B cell (primary cell): ENCODE measurements around the gene NUDCD3. TPM values are rescaled to one million over a fixed set of nuclear protein-coding genes. Genes with fewer than 3 reads are reported as not detected.

Experiments
- ATAC-seq: fragments of 200-7000 bp; cut with Tn5 transposase; one replicate; pipeline ENCODE4 v1.10.0; 2021; ENCODE audit warnings: low read depth, mild to moderate bottlenecking, moderate number of reproducible peaks, moderate library complexity
- CTCF ChIA-PET: fragments of 350-600 bp; sonication (Branson Sonifier 250); formaldehyde crosslinking; loops from one replicate; lab custom pipeline; 2021; ENCODE audit warnings: antibody characterized with exemption, inconsistent platforms; lab: Charles Lee
- POLR2A ChIA-PET: fragments of 350-600 bp; sonication (Branson Sonifier 250); formaldehyde crosslinking; loops from one replicate; lab custom pipeline; 2021; ENCODE audit warnings: antibody characterized with exemption; lab: Charles Lee
- DNase-seq: peaks from one replicate; pipeline ENCODE4 v3.0.0; 2013
- H2AFZ ChIP-seq: 2 replicates; pipeline ENCODE4 v1.6.1; 2012; ENCODE audit warnings: mild to moderate bottlenecking, low read depth, low read length; ENCODE audit not compliant: insufficient read depth, poor library complexity, severe bottlenecking
- H3K27ac ChIP-seq, 2 donors: 1 replicate in 1 of 2; 2 replicates in 1 of 2; pipeline ENCODE4 v1.5.1; 2012 to 2013; ENCODE audit warnings: low read length in 2 of 2, mild to moderate bottlenecking in 2 of 2, moderate library complexity in 1 of 2
- H3K27me3 ChIP-seq, 4 experiments: fragments of 200-600 bp in 1 of 4; sonication (generic) in 1 of 4; replicated peaks in 1 of 4; 1 replicate in 2 of 4; 2 replicates in 2 of 4; pipeline versions ENCODE4 v1.6.1 to v1.7.0; 2013 to 2016; ENCODE audit warnings: low read length in 3 of 4, mild to moderate bottlenecking in 2 of 4, mixed read lengths in 1 of 4, moderate library complexity in 1 of 4; ENCODE audit not compliant: insufficient read depth in 4 of 4, control insufficient read depth in 3 of 4; ENCODE audit errors: control extremely low read depth in 1 of 4
- H3K36me3 ChIP-seq, 2 experiments: replicated peaks in 1 of 2; 1 replicate in 1 of 2; 2 replicates in 1 of 2; pipeline versions ENCODE4 v1.6.1 to v1.7.1; 2013; ENCODE audit warnings: low read length in 1 of 2; ENCODE audit not compliant: insufficient read depth in 2 of 2, control insufficient read depth in 1 of 2; ENCODE audit errors: control extremely low read depth in 1 of 2, extremely low read depth in 1 of 2
- H3K4me1 ChIP-seq, 2 donors: fragments of 200-600 bp in 1 of 2; sonication (generic) in 1 of 2; 1 replicate in 1 of 2; 2 replicates in 1 of 2; pipeline versions ENCODE4 v1.5.1 to v1.6.1; 2013 to 2017; ENCODE audit warnings: low read length in 2 of 2; ENCODE audit not compliant: control insufficient read depth in 2 of 2, insufficient read depth in 2 of 2
- H3K4me2 ChIP-seq: replicated peaks from 2 replicates; pipeline ENCODE3; 2012; ENCODE audit warnings: mild to moderate bottlenecking, low read depth, low read length; ENCODE audit not compliant: poor library complexity, severe bottlenecking
- H3K4me3 ChIP-seq, 5 experiments: fragments of 200-600 bp in 1 of 5; sonication (generic) in 1 of 5; 1 replicate in 3 of 5; 2 replicates in 2 of 5; pipeline versions ENCODE4 v1.5.1 to v1.7.0; 2011 to 2016; ENCODE audit warnings: low read length in 4 of 5, mild to moderate bottlenecking in 4 of 5, low read depth in 2 of 5, control low read depth in 1 of 5, moderate library complexity in 1 of 5; ENCODE audit not compliant: insufficient read depth in 1 of 5; ENCODE audit errors: control extremely low read depth in 1 of 5, extremely low read depth in 1 of 5
- H3K79me2 ChIP-seq: fragments of 200-600 bp; sonication (generic); one replicate; pipeline ENCODE4 v1.6.0; 2016; ENCODE audit warnings: low read length; ENCODE audit not compliant: control insufficient read depth, insufficient read depth
- H3K9ac ChIP-seq: fragments of 200-600 bp; sonication (generic); 2 replicates; pipeline ENCODE4 v1.6.1; 2017; ENCODE audit warnings: mild to moderate bottlenecking, low read length, moderate library complexity
- H3K9me3 ChIP-seq, 3 donors: one replicate each; pipeline versions ENCODE4 v1.6.1 to v1.7.1; 2013; ENCODE audit warnings: low read length in 2 of 3; ENCODE audit not compliant: control insufficient read depth in 2 of 3, insufficient read depth in 1 of 3; ENCODE audit errors: control extremely low read depth in 1 of 3
- H4K20me1 ChIP-seq: 2 replicates; pipeline ENCODE4 v1.6.0; 2012; ENCODE audit warnings: mild to moderate bottlenecking, low read length; ENCODE audit not compliant: insufficient read depth, control insufficient read depth, poor library complexity, severe bottlenecking
- H3K27ac Mint-ChIP-seq: one replicate; pipeline ENCODE4 v1.8.0; 2021; ENCODE audit warnings: mixed read lengths
- H3K27me3 Mint-ChIP-seq: one replicate; pipeline ENCODE4 v1.8.0; 2021; ENCODE audit warnings: mixed read lengths
- H3K4me1 Mint-ChIP-seq: one replicate; pipeline ENCODE4 v1.8.0; 2021; ENCODE audit warnings: mixed read lengths
- H3K4me3 Mint-ChIP-seq: one replicate; pipeline ENCODE4 v1.8.0; 2021; ENCODE audit warnings: mixed read lengths
- H3K9me3 Mint-ChIP-seq: one replicate; pipeline ENCODE4 v1.8.0; 2022; ENCODE audit warnings: mixed read lengths; ENCODE audit not compliant: insufficient read depth
- EZH2 ChIP-seq: IDR thresholded peaks from 2 replicates; pipeline ENCODE4 v1.6.1; 2012; ENCODE audit warnings: borderline replicate concordance, low read depth, mild to moderate bottlenecking, moderate library complexity, low read length; ENCODE audit not compliant: insufficient read depth, poor library complexity, severe bottlenecking
- WGBS: methylation state at CpG from one replicate; pipeline ENCODE4 v1.1.5; 2013; ENCODE audit warnings: missing lambda C conversion rate; ENCODE audit not compliant: insufficient coverage; 5-methylcytosine and 5-hydroxymethylcytosine counted together
- intact Hi-C: fragments of 100-400 bp; cut with micrococcal nuclease; formaldehyde crosslinking; loops from one replicate; pipeline ENCODE4 v1.10.0; 2022
- polyA plus RNA-seq: library from polyadenylated mRNA; depleted of rRNA; stranded (reverse); fragments of >200 nt; gene quantifications from 2 replicates; pipeline ENCODE4 v1.2.3, GENCODE V29; 2012
- total RNA-seq, 2 donors: library from RNA; stranded (reverse); fragments of 120-200 nt in 1 of 2; gene quantifications; 1 replicate in 1 of 2; 2 replicates in 1 of 2; pipeline versions ENCODE4 v1.2.3 to v1.2.4, GENCODE V29; 2013 to 2022
- TF ChIP-seq, protein P1 (sequence below): fragments of 200-600 bp; IDR thresholded peaks from one replicate; pipeline ENCODE4 v1.8.0; 2022; ENCODE audit warnings: antibody characterized with exemption, mild to moderate bottlenecking

The NUDCD3 gene
- total and polyA plus RNA-seq, 2 donors (not counting 1 experiment from before 2014, with no cell fraction given) = 29.8 to 101 TPM

DNA sequence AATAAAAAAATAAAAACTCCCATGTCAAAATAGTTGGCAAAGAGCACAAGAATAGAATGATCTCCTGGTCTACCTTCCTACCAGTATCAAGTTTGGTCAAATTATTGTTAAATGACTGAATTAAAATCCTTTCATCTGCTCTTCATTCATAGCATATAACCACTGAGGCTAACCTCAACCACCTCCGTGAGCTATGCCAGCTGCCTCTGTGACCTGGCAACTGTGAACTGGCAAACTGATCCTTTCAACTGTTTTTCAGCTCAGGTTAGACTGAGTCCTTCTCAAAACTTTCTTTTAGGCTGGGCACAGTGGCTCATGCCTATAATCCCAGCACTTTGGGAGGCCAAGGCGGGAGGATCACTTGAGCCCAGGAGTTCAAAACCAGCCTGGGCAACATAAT is 36.1 kb downstream of the NUDCD3 start:
- H3K4me1 Mint-ChIP-seq = peaks cover 41% of the 10 kb centered on the region
- H3K9me3 Mint-ChIP-seq = no peaks in the 10 kb centered on the region
- no peaks in the 10 kb centered on the region for H3K27me3 ChIP-seq
- TF ChIP-seq, protein P1, sequence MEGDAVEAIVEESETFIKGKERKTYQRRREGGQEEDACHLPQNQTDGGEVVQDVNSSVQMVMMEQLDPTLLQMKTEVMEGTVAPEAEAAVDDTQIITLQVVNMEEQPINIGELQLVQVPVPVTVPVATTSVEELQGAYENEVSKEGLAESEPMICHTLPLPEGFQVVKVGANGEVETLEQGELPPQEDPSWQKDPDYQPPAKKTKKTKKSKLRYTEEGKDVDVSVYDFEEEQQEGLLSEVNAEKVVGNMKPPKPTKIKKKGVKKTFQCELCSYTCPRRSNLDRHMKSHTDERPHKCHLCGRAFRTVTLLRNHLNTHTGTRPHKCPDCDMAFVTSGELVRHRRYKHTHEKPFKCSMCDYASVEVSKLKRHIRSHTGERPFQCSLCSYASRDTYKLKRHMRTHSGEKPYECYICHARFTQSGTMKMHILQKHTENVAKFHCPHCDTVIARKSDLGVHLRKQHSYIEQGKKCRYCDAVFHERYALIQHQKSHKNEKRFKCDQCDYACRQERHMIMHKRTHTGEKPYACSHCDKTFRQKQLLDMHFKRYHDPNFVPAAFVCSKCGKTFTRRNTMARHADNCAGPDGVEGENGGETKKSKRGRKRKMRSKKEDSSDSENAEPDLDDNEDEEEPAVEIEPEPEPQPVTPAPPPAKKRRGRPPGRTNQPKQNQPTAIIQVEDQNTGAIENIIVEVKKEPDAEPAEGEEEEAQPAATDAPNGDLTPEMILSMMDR = no peak
- no peak for TF ChIP-seq EZH2
- WGBS = 86% methylated on average over 2 of the region's 2 CpGs
- POLR2A ChIA-PET = no interaction called here
- no peaks in the 10 kb centered on the region for H3K9me3 ChIP-seq
- H3K79me2 ChIP-seq = peaks cover 94% of the 10 kb centered on the region
- peaks cover 2 to 8% of the 10 kb centered on the region in 2 donors for H3K4me1 ChIP-seq
- peaks cover 0 to 23% of the 10 kb centered on the region in 2 experiments for H3K36me3 ChIP-seq
- H4K20me1 ChIP-seq = peaks cover 93% of the 10 kb centered on the region
- intact Hi-C loops = no loop called here
- CTCF ChIA-PET = interaction anchor here (1.0 to 1.1 kb wide), 2 partner anchors 24 to 111 kb away, joined by 3 read pairs; no protein-coding TSS in a partner anchor
- no peak overlapping the region for H3K27ac ChIP-seq
- no peak overlapping the region for H3K27ac Mint-ChIP-seq
- DNase-seq (no peak), ATAC-seq (no peak)
- no peak overlapping the region for H3K4me3 ChIP-seq
- no peaks in the 10 kb centered on the region for H3K27me3 Mint-ChIP-seq
- no peak overlapping the region for H3K9ac ChIP-seq
- no peak overlapping the region for H3K4me3 Mint-ChIP-seq
- H2AFZ ChIP-seq = no peak overlapping the region
- H3K4me2 ChIP-seq = no peak overlapping the region

DNA sequence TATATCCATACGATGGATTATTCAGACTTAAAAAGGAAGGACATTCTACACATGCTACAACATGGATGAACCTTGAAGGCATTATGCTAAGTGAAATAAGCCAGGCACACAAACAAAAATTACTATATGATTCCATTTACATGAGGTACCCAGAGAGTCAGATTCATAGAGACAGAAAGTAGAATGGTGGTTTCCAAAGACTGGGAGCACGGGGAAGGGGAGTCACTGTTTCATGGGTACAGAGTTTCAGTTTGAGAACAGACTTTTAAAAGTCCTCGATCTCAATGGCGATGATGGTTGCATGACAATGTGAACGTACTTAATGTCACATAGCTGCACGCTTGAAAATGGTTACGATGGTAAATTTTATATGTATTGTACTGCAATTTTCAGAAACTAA is 39.3 kb downstream of the NUDCD3 start:
- no peak overlapping the region for H3K27ac Mint-ChIP-seq
- intact Hi-C loops = no loop called here

More for the DNA sequence above, 39.3 kb downstream of the NUDCD3 start:
- 90% methylated on average over 3 of the region's 7 CpGs for WGBS
- no peak overlapping the region for H3K4me3 ChIP-seq
- H2AFZ ChIP-seq = no peak overlapping the region
- peaks cover 93% of the 10 kb centered on the region for H4K20me1 ChIP-seq
- no peaks in the 10 kb centered on the region for H3K27me3 ChIP-seq
- no peaks in the 10 kb centered on the region for H3K27me3 Mint-ChIP-seq
- no peaks in the 10 kb centered on the region for H3K9me3 Mint-ChIP-seq
- POLR2A ChIA-PET = no interaction called here
- H3K4me2 ChIP-seq = no peak overlapping the region
- H3K27ac ChIP-seq = no peak overlapping the region
- TF ChIP-seq EZH2 = no peak
- TF ChIP-seq, protein P1 = no peak
- DNase-seq (no peak), ATAC-seq (no peak)
- CTCF ChIA-PET = no interaction called here
- H3K9ac ChIP-seq = no peak overlapping the region
- H3K4me1 ChIP-seq = peaks cover 6 to 14% of the 10 kb centered on the region in 2 donors
- H3K9me3 ChIP-seq = no peaks in the 10 kb centered on the region
- peaks cover 0 to 31% of the 10 kb centered on the region in 2 experiments for H3K36me3 ChIP-seq
- peaks cover 50% of the 10 kb centered on the region for H3K4me1 Mint-ChIP-seq
- H3K4me3 Mint-ChIP-seq = no peak overlapping the region
- H3K79me2 ChIP-seq = peaks cover 95% of the 10 kb centered on the region
